IPS-NIHi7 (cell line): ENCODE data around the gene NUDT3.
"Not testable (repeated sequence)": the region's sequence is repeated elsewhere in the genome, so short reads cannot be mapped to it uniquely, and the experiment has no call there.

Source experiments
- DNase-seq: peaks from one replicate; pipeline ENCODE4 v3.0.0; 2012; ENCODE audit warnings: mixed read lengths; ENCODE audit errors: extremely low spot score

The NUDT3 gene

DNA sequence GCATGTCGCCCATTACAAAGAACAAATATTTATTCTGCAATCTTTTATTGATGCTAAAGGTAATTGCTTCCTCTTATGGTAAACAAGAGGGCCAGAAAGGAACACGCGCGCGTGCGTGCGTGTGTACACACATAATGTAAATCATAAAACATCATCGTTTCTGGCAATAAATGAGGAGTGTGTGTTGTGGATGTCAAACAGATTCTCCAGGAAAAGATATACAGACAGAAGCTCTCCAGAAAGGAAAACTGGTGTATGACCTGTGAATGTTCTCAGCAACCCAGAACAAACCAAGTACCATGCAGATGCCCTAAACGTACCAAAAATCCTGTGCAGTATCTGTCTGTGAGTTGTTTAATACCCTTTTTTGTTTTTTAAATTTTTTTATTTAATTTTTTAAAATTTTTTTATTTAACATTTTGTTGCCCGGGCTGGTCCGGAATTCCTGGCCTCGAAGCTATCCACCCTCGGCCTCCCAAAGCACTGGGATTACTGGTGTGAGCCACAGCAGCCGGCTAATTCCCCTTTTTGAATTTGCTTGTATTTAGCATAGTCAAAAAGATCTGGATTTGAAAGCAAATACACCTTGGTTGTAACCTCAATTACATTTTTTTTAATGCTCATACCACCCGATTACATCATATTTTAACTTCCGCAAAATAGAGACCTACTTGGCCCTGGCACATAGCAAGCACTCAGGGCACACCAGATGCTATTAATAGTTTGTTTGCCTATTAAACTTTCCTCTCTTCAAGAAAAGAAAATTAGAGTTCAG is 909 bp upstream of the NUDT3 start:
- DNase-seq, result no peak

DNA sequence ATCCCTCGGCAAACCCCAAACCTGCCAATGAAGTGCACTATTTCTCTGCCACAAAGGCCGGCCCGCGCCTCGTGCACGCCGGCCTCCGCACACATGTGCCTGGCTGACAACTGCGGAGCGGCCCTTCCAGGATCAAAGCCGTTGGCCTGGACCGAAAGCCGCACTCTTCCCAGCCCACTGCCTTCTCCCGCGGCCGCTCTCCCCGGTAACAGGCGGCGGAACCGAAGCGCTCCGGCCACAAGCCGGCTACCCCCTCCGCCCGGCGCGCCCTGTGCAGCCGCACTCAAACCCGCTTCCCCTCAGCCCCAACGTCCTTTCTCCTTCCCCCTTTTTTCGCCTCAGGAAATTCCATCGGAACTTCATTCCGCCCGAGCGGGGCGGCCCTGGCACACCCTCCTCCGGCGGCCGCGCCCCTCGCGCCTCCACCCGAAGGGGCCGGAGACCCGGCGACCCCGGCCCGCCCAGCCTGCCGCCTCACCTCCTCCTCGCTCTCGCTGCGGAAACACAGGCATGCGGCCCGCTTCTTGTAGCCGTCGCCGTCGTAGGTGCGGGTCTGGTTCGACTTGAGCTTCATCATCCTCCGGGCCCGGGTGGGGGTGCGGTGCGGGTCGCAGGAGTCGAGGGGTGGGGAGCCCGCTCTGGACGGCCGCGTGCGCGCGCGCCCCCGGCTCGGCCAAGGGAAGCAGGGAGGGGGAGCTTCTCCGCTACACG is 528 bp downstream of the NUDT3 start:
- DNase-seq, result peak; percentile 63

DNA sequence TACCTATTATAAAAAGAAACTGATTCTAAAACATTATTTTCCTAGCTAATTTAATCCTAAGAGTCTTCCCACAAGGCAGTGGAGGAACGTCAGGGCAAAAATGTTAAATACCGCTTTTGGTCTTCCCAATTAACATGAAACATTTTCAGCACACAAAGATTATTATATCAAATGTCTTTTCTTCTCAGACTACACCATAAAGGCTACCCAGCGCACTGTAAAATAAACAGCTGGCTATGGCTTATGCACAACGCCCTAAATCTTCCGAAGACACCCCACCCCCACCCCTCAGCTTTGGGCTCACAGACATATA is 1.0 kb downstream of the NUDT3 start:
- DNase-seq, result no peak

DNA sequence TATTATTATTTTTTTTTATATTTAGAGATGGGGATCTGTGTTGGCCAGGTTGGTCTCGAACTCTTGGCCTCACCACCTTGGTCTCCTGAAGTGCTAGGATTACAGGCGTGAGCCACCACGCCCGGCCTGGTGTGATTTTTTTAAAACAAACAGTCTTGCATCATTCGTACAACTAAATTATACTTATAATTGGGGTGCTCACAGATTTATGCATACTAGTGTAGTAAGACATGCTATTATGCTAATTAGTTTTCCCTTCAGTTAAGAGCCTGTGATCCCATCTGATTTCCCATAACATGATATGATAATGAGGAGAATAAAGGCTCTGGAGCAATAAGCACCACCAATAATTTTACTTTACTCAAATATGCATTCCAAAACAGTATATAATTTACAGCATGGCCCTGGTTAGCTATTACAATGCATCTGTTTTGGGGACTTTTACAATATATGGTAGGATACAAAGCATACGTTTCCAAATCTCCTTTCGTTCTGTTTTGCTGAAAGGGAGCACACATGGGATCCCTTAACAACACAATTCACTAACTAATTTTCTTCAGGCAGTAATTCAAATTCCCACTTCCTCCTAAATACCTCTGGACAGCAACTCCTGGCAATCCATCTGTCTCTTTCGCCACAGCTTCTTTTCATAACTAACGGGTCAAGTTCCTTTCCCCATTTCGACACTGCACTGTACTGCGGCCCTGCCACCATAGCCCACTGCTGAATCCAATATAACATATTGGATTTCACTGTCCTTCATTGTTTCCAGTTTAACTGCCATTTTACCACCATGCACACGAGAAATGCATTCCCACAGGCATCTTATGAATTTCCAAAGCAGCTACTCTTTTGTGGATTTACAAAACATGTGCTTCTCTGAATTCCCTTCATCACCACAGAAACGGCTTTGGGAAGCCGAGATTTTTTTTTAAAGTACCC is 1.7 kb downstream of the NUDT3 start:
- no peak for DNase-seq

DNA sequence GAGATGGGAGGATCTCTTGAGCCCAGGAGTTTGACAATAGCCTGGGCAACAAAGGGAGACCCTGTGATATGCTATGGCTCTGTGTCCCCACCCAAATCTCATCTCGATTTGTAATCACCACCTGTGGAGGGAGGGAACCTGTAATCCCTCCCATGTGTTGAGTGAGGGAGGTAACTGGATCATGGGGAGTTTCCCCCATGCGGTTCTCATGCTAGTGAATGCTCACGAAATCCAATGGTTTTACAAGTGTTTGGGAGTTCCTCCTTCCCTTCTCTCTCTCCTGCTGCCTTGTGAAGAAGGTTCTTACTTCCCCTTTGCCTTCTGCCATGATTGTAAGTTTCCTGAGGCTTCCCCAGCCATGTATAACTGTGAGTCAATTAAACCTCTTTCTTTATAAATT is 3.4 kb downstream of the NUDT3 start:
- no peak for DNase-seq

DNA sequence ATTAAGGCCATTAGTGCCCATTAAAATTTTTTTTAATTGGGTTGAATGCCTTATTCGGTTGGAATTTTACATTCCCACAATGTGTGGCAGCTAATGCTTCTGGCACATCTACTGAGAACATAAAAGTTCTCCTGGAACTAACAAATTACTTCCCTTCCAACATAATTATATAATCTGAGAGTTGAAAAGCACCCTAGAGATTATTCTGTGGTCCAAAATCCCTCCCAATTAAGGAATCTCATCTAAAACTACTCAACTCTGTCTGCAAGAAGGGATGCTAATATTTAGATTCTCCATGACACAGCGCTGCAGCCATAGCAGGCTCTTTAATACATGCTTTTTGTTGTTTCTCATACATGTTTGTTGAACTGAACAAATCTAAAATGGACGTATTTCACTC is 4.0 kb downstream of the NUDT3 start:
- DNase-seq, result no peak

DNA sequence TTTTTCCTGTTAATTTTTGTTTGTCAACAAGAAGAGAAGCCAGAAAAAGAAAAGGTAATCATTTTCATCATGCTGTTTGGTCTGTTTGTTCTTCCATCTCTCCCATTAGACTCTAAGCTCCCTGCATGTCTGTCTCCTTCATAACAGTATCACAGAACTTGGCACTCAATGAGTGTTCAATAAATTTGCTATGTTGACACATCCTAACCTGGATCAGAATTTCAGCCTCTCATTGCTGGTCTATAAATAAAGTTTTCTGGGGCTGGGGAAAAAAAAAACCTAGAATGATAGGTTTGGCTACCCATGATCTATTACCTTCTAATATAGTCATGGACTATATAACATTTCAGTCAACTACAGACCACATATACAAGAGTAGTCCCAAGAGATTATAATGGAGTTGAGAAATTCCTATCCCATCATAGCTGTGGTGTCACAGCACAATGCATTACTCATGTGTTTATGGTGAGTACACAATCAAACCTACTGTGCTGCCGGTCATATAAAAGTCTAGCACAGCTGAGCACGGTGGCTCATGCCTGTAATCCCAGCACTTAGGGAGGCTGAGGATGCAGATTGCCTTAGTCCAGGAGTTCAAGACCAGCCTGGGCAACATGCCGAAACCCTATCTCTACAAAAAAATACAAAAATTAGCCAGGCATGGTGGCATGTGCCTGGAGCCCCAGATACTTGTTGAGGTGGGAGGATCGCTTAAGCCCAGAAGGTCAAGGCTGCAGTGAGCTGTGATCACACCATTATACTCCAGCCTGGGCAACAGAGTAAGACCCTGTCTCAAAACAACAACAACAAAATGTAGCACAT is 5.9 kb downstream of the NUDT3 start:
- no peak for DNase-seq

DNA sequence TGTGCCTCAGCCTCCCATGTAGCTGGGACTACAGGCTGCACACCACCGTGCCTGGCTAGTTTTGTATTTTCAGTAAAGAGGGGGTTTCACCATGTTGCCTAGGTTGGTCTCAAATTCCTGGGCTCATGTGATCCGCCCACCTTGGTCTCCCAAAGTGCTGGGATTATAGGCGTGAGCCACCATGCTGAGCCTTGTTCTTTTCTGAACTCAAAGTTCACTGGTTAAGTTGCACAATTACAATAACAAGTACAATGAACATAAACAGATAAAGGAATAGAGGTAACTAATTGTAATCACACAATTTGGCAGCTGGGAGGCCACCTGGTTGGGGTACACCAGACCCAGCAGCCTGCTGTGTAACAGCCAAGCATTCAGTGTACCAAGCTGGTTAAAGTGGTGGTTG is 6.7 kb downstream of the NUDT3 start:
- no peak for DNase-seq

DNA sequence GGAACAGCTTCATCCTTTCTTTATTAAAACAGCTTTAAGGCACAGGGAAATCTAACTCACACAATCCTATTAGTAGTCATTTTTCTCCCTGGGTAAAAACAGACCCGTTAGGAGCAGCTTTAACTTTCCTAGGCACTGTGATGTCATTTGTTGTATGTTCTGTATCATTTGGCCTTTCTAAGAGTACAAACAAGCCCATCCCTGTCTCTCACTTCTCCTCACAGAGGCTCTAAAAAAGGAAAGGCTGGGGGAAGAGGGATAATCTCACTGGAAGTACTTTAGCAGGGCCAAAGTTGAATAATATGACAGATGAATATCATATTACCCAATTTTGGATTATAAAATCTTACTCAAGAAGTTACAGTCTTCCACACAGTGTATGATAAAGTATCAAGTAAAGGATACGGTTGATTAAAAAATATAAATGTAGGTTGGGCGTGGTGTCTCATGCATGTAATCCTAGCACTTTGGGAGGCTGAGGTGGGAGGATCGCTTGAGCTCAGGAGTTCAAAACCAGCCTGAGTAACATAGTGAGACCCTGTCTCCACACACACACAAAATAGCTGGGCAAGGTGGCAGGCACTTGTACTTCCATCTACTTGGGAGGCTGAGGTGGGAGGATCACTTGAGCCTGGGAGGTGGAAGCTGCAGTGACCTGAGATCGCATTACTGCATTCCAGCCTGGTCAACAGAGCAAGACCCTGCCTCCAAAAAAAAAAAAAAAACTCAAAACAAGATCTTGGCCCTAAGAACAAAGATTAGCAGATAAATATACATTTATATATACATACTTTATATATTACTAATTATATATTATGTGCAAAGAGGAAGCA is 7.9 kb downstream of the NUDT3 start:
- no peak for DNase-seq

DNA sequence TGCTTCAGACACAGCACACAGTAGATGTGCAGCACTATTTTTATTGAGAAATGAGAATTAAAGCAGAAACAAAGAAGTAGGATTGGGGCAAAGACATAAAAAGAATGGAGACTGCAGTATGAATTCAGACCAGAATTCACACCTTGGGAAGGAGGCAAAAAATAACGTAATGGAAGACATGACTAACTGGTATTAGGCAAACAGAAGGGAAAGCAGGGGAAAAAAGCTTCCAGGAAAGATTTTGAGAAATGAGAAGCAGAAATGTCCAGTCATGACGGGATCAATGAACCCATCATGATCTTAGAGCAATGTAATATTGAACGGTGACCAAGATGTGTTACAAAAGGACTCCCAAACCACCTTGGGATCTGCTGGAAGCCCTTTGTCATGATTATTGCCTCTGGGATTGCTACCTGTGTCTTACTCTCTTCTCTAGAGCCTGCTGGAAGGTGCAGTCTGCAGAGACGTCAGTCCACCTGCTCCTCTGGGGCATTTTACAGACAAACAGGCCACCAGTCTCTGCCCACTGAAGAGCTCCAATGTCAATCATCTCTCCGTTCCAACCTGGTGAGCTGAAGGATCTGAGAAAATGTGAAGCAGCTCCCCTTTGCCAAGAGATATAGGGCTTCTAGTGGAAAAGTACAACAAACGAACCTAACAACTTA is 8.7 kb downstream of the NUDT3 start:
- no peak for DNase-seq

DNA sequence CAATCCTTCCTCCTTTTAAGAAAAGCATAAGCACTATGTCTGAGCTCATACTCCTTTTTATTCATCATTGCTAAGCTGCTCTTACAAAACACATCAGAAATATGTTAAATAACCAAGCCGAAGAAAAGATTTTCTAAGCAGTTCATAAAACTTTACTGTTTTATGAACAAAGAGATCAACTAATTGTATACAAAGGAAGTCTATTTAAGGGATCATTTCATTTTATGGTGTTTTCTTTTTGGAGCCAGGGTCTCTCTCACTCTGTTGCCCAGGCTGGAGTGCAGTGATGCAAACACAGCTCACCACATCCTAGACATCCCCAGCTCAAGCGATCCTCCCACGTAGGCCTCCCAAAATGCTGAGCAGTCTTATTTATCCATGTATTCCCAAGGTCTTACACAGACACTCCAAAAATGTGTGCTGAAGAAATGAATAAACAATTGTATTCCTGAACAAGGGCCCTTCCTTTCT is 9.3 kb downstream of the NUDT3 start:
- DNase-seq, result no peak

DNA sequence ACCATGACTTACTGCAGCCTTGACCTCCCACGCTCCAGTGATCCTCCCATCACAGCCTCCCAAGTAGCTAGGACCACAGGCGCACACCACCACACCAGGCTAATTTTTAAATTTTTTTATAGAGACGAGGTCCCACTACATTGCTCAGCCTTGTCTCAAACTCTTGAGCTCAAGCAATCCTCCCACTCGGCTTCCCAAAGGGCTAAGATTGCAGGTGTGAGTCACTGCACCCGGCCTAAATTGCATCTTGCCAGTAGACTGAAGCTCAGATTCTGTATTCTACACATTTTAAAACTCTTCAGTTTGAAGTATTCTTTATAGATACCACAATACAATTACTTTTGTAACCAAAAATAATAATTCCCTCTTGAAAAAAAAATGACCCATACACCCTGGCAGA is 11.4 kb downstream of the NUDT3 start:
- DNase-seq, result no peak

DNA sequence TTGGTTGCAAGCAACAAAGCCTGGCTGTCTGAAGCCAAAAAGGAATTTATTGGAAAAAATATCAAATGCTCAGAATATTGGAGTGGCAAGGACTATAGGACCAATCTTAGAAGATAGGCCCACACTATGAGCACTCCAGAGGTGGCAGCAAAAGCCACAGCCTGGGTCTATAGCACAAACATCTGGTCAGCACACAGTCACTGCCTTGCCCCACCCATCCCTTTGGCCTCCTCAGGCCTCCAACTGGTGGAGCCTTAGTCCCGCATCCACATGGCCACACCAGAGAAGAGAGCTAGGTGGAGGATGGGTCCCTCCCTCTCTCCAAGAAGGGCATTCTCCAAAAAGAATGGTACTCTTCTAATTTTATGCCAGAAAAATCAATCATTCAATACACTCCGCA is 14.0 kb downstream of the NUDT3 start:
- DNase-seq, result no peak

DNA sequence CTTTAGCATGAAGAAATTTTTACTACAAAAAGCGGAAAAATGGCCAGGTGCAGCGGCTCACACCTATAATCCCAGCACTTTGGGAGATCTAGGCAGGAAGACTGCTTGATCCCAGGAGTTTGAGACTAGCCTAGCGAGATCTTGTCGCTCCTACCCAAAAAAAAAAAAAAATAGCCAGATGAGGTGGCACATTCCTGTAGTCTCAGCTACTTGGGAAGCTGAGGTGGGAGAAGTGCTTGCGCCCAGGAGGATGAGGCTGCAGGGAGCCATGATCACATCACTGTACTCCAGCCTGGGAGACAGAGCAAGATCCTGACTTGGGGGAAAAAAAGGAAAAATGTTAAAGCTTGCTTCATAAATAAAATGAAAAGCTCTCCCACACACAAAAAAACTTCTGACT is 14.5 kb downstream of the NUDT3 start:
- no peak for DNase-seq

DNA sequence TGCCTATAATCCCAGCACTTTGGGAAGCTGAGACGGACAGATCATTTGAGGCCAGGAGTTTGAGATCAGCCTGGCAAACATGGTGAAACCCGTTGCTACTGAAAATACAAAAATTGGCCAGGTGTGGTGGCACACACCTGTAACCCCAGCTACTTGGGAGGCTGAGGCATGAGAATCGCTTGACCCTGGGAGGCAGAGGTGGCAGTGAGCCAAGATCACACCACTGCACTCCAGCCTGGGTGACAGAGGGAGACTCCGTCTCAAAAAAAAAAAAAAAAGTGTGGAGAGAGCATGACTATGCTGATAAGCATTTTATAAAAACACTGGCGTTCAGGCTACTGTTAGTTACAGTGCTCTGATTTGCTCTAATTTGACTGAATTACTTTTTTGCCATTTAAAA is 14.9 kb downstream of the NUDT3 start:
- DNase-seq, result not testable (repeated sequence)

DNA sequence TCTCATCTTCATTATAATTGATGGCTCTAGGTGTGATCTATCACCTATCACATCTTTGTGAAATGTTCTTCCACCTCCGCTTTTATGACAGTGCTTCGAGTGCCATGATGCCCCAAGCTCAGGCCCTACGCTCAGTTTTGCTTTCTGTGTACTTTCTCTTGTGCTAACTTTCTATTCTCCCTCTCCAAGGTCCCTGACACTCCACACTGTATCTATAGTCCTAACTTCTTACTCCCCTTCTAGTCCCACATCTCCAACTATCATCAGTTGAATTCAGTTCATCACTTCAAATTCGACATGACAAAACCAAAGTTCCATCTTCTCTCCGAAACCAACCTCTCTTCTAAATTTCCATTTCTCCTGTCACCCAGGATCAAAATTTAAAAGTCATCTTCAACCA is 16.6 kb downstream of the NUDT3 start:
- DNase-seq, result no peak

DNA sequence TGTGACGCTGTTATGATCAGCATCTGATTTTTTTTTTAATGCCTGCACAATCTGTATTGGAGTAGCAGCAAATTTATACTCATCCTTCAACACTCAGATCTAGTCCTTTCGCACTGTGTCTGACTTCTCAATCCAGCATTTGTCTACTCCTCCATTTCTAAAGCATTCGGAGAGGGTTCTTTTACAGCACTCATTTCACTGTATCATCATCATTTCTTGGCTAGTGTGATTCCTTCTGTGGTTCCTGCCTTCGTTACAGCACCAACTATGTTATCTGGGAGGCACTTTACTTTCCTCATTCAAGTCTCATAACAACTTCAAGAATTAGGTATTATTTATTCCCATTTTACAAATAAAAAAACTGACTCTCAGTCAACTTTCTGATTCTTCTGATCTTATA is 18.0 kb downstream of the NUDT3 start:
- DNase-seq, result no peak

DNA sequence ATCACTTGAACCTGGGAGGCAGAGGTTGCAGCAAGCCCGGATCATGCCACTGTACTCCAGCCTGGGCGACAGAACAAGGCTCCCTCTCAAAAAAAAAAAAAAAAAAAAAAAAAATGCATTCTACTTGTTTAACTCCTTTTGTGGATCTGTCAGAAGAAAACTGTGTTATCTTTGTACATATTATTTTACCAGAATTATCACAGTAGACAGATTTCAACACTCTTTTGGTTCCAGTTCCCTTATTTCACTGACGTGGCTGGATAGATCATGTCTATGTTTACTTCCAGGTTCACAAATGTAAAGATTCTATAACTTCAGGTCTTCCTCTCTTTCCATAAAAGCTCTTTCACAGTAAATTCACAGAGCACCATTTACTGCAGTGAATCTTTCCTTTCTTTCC is 18.4 kb downstream of the NUDT3 start:
- DNase-seq, result no peak

DNA sequence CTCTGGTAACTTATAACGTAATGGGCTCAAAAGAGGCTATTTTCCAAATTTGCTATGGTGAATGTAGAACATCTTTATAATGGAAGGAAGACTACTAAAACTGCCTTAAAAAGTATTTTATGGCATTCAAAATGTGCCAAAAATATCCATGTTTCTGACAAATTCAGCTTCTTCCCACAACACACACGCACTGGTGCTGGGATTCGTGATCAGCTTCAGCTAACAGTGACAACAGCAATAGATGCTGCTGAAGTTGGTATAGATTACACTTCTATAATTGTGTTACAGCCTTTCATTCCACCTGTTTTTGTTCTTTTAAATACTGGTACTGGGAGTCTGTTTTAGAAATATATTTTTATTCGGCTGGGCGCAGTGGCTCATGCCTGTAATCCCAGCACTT is 19.0 kb downstream of the NUDT3 start:
- DNase-seq, result no peak

DNA sequence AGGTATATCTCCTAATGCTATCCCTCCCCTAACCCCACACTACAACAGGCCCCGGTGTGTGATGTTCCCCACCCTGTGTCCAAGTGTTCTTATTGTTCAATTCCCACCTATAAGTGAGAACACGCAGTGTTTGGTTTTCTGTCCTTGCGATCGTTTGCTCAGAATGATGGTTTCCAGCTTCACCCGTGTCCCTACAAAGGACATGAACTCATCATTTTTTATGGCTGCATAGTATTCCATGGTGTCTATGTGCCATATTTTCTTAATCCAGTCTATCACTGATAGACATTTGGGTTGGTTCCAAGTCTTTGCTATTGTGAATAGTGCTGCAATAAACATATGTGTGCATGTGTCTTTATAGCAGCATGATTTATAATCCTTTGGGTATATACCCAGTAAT is 20.6 kb downstream of the NUDT3 start:
- not testable (repeated sequence) for DNase-seq
